Loucy (cell line): Measurements from ENCODE around the gene CD83.

ENCODE experiments used
- EZH2phosphoT487 ChIP-seq: fragments of 200-600 bp; IDR thresholded peaks from 2 replicates; pipeline ENCODE4 v1.6.1; 2018; ENCODE audit warnings: antibody characterized with exemption, mild to moderate bottlenecking, moderate library complexity, borderline replicate concordance
- TF ChIP-seq, protein P1 (sequence below): fragments of 200-600 bp; sonication (generic); conservative IDR thresholded peaks from 2 replicates; pipeline ENCODE4 v1.5.1; 2014; ENCODE audit warnings: mild to moderate bottlenecking, antibody characterized with exemption, low read length

DNA sequence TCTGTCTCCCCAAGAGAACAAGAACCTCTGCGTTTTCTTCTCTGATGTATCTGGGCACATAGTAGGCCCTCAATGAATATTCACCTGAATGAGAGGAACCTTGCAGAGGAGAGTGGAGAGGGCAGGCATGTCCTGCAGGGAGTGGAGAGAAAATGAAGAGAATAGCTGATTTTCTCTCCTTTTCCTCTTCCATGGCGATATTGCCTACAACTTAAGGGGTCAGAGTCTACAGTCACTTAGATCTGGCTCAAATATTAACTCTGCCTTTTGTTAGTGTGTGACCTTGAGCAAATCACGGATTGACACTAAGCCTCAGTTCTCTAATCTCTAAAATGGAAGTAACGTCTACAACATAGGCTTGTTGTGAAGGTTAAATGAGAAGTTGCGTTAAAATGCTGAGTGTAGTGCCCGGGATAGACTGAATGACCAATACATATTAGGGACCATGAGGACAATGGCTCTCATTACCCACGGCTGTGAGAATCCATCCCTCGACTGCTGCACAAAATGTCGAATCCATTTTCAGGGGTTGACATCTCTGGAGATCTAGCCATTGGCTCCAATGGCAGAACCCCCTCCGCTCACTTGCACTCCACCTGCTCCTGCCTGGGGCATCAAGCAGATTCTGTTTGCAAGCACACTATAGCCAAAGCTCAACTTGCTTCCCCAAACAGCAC is 14.8 kb downstream of the CD83 start:
- no peak for TF ChIP-seq EZH2phosphoT487
- TF ChIP-seq, protein P1, sequence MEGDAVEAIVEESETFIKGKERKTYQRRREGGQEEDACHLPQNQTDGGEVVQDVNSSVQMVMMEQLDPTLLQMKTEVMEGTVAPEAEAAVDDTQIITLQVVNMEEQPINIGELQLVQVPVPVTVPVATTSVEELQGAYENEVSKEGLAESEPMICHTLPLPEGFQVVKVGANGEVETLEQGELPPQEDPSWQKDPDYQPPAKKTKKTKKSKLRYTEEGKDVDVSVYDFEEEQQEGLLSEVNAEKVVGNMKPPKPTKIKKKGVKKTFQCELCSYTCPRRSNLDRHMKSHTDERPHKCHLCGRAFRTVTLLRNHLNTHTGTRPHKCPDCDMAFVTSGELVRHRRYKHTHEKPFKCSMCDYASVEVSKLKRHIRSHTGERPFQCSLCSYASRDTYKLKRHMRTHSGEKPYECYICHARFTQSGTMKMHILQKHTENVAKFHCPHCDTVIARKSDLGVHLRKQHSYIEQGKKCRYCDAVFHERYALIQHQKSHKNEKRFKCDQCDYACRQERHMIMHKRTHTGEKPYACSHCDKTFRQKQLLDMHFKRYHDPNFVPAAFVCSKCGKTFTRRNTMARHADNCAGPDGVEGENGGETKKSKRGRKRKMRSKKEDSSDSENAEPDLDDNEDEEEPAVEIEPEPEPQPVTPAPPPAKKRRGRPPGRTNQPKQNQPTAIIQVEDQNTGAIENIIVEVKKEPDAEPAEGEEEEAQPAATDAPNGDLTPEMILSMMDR, result no peak
